GM12878 (cell line): ENCODE results near the gene PLCB4. TPM values are rescaled to one million over a fixed set of nuclear protein-coding genes. Genes with fewer than 3 reads are reported as not detected.

Experiments used
- ATAC-seq: fragments of 200-7000 bp; cut with Tn5 transposase; 3 replicates; pipeline ENCODE4 v1.9.1; 2020; ENCODE audit warnings: mild to moderate bottlenecking, moderate library complexity
- BruUV-seq: library from RNA; stranded (reverse); fragments of 400-500 nt; replicated peaks from 2 replicates; lab custom pipeline; 2021; lab: Mats Ljungman, UMichigan
- CTCF ChIA-PET: fragments of 300-600 bp; sonication (Branson Sonifier 250); formaldehyde crosslinking; extraction: SDS; loops from one replicate; lab custom pipeline; 2021; ENCODE audit warnings: inconsistent platforms; lab: Yijun Ruan, JAX
- POLR2A ChIA-PET: fragments of 350-600 bp; formaldehyde crosslinking; extraction: SDS; loops from one replicate; lab custom pipeline; 2021; ENCODE audit warnings: inconsistent platforms; lab: Charles Lee
- RAD21 ChIA-PET: fragments of 300-600 bp; sonication (Branson Sonifier 250); formaldehyde crosslinking; loops from one replicate; lab custom pipeline; 2023; ENCODE audit warnings: antibody characterized with exemption; ENCODE audit not compliant: unreplicated experiment; lab: Charles Lee
- SMC1A ChIA-PET: fragments of 300-600 bp; sonication (Branson Sonifier 250); formaldehyde crosslinking; loops from one replicate; lab custom pipeline; 2023; ENCODE audit not compliant: unreplicated experiment, uncharacterized antibody; lab: Charles Lee
- DNase-seq: peaks from one replicate; pipeline ENCODE4 v3.0.0-alpha.2; 2011; ENCODE audit warnings: low read depth, low spot score
- FAIRE-seq: peaks from 3 replicates; lab custom pipeline; 2011; peaks lifted over from hg19 to GRCh38; lab: Jason Lieb, UNC
- H2AFZ ChIP-seq: 2 replicates; pipeline ENCODE4 v1.6.0; 2011; ENCODE audit warnings: low read depth, low read length, control low read depth; ENCODE audit not compliant: control insufficient read depth
- H3K27ac ChIP-seq: 2 replicates; pipeline ENCODE4 v1.5.1; 2011; ENCODE audit warnings: control low read depth; ENCODE audit not compliant: control insufficient read depth, insufficient read depth
- H3K27me3 ChIP-seq, 2 experiments: replicated peaks in 1 of 2; 2 replicates each; pipeline versions ENCODE4 v1.6.0 to v1.6.1; 2011; ENCODE audit warnings: low read length in 1 of 2; ENCODE audit not compliant: control insufficient read depth in 2 of 2, insufficient read depth in 2 of 2
- H3K36me3 ChIP-seq, 2 experiments: 2 replicates each; pipeline ENCODE4 v1.5.1; 2011; ENCODE audit warnings: low read length in 1 of 2; ENCODE audit not compliant: control insufficient read depth in 2 of 2, insufficient read depth in 2 of 2
- H3K4me1 ChIP-seq: 2 replicates; pipeline ENCODE4 v1.6.1; 2011; ENCODE audit warnings: mild to moderate bottlenecking, low read length, moderate library complexity, mixed read lengths; ENCODE audit not compliant: control insufficient read depth, insufficient read depth
- H3K4me2 ChIP-seq: 2 replicates; pipeline ENCODE4 v1.6.0; 2011; ENCODE audit warnings: control low read depth; ENCODE audit not compliant: control insufficient read depth, insufficient read depth
- H3K4me3 ChIP-seq: fragments of 200-600 bp; sonication (generic); 2 replicates; pipeline ENCODE4 v1.5.1; 2016
- H3K79me2 ChIP-seq: 2 replicates; pipeline ENCODE4 v1.6.0; 2011; ENCODE audit warnings: low read length; ENCODE audit not compliant: control insufficient read depth, insufficient read depth
- H3K9ac ChIP-seq: 2 replicates; pipeline ENCODE4 v1.8.0; 2011; ENCODE audit warnings: low read length, control low read depth, mixed read lengths; ENCODE audit not compliant: control insufficient read depth, insufficient read depth
- H3K9me3 ChIP-seq: replicated peaks from 3 replicates; pipeline ENCODE4 v1.5.1; 2011; ENCODE audit warnings: mild to moderate bottlenecking, low read length; ENCODE audit not compliant: control insufficient read depth, insufficient read depth
- H4K20me1 ChIP-seq: 2 replicates; pipeline ENCODE4 v1.6.0; 2011; ENCODE audit not compliant: control insufficient read depth, insufficient read depth
- DPF2 ChIP-seq: fragments of 450-650 bp; IDR thresholded peaks from 2 replicates; pipeline ENCODE4 v1.6.1; 2017; ENCODE audit warnings: mild to moderate bottlenecking
- POU2F2 ChIP-seq: IDR thresholded peaks from 3 replicates; pipeline ENCODE4 v1.6.1; 2011; ENCODE audit warnings: low read depth, mild to moderate bottlenecking, low read length, borderline replicate concordance
- RELA ChIP-seq: fragments of 450-650 bp; IDR thresholded peaks from 2 replicates; pipeline ENCODE4 v1.8.0; 2014; ENCODE audit warnings: borderline replicate concordance; ENCODE audit not compliant: partially characterized antibody
- REST ChIP-seq: IDR thresholded peaks from 2 replicates; pipeline ENCODE4 v1.6.1; 2012; ENCODE audit warnings: mild to moderate bottlenecking, low read depth, low read length
- TCF3 ChIP-seq: IDR thresholded peaks from 2 replicates; pipeline ENCODE4 v1.6.1; 2012; ENCODE audit warnings: low read depth, mild to moderate bottlenecking, low read length, borderline replicate concordance; ENCODE audit not compliant: insufficient read depth
- ZNF217 ChIP-seq: fragments of 450-650 bp; IDR thresholded peaks from 2 replicates; pipeline ENCODE4 v1.6.1; 2017; ENCODE audit warnings: antibody characterized with exemption, mild to moderate bottlenecking
- WGBS: methylation state at CpG from one replicate; pipeline ENCODE4 v1.1.6; 2016; ENCODE audit warnings: low lambda C conversion rate; ENCODE audit not compliant: insufficient replicate concordance, insufficient coverage; ENCODE audit errors: missing lambda C conversion rate; 5-methylcytosine and 5-hydroxymethylcytosine counted together
- in situ Hi-C: fragments of 300-500 bp; cut with MboI; formaldehyde crosslinking; loops from 9 replicates; pipeline ENCODE4 v1.14.3; 2018; ENCODE audit warnings: mixed read lengths
- intact Hi-C: fragments of 100-400 bp; cut with micrococcal nuclease; formaldehyde crosslinking; loops from one replicate; pipeline ENCODE4 v1.14.2; 2022; ENCODE audit not compliant: unreplicated experiment
- polyA plus RNA-seq, 11 experiments: library from polyadenylated mRNA; depleted of rRNA in 4 of 11; unstranded in 6 of 11; stranded (reverse) in 5 of 11; fragments of >200 nt; fragmentation: Nextera tagmentation in 4 of 11; fragmentation: Illumina TruSeq in 1 of 11; extraction: Ambion mirVana in 4 of 11; extraction: Trizol in 1 of 11; gene quantifications; 1 replicate in 1 of 11; 2 replicates in 10 of 11; pipeline versions ENCODE4 v1.2.1 to v1.2.3, GENCODE V29; 2011 to 2016; ENCODE audit warnings: inconsistent platforms in 2 of 11, missing spikeins in 2 of 11, low read depth in 1 of 11
- total RNA-seq, 4 experiments: library from RNA; depleted of rRNA in 3 of 4; stranded (reverse); fragments of >200 nt in 3 of 4; fragmentation: Illumina TruSeq in 1 of 4; extraction: Trizol in 1 of 4; gene quantifications; 2 replicates each; pipeline versions ENCODE4 v1.2.1 to v1.2.3, GENCODE V29; 2013 to 2021

The PLCB4 gene
- total and polyA plus RNA-seq, 10 of the 15 experiments (the other 5 are each of a cell fraction or from before 2014, with no cell fraction given) = not detected

DNA sequence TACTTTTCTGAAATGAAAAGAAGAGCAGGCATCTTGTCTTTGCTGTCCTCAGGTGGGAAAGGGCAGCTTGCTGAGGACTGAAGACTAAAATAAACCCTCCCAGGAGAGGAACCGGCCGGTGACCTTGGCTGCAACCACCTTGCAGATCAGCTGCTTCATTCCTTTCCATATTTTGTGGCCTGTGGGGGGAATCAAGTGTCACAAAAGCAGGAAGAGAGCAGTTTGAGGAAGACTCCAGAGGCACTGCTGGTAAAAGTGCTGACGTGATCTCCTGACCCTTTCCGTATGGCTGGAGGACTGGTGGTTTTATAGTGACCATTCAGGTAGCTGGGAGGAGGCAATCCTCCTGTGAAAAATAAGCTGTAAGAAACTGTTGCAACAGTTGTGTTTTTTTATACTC lies 157.0 kb downstream of the PLCB4 start (continued):
- TF ChIP-seq REST (no peak), TCF3 (no peak), POU2F2 (no peak), ZNF217 (no peak), DPF2 (no peak)

- H3K9ac ChIP-seq = no peak overlapping the region
- H3K4me3 ChIP-seq = no peak overlapping the region
- BruUV-seq = no TSS peak
- TF ChIP-seq RELA = no peak
- no peak overlapping the region for H3K4me2 ChIP-seq
- no peak overlapping the region for H3K27ac ChIP-seq
- ChIA-PET POLR2A (no interaction called here), RAD21 (no interaction called here), CTCF (interaction anchor here (0.6 kb wide), 1 partner anchor 154 kb away, joined by 3 read pairs; no protein-coding TSS in a partner anchor), SMC1A (no interaction called here)
- H3K27me3 ChIP-seq = no peaks in the 10 kb centered on the region
- no peaks in the 10 kb centered on the region for H3K4me1 ChIP-seq
- H3K79me2 ChIP-seq = no peaks in the 10 kb centered on the region
- WGBS = 38% methylated on average over 1 of the region's 1 CpG
- intact Hi-C loops (no loop called here), in situ Hi-C loops (no loop called here)
- FAIRE-seq (no peak), DNase-seq (no peak), ATAC-seq (no peak)
- H4K20me1 ChIP-seq = no peaks in the 10 kb centered on the region
- no peak overlapping the region for H2AFZ ChIP-seq
- H3K9me3 ChIP-seq = no peaks in the 10 kb centered on the region
- H3K36me3 ChIP-seq = no peaks in the 10 kb centered on the region
Measured at GRCh38 chr20:9227896-9228615, 159.2 kb downstream of the PLCB4 start.
